HG03060 (cell line): ENCODE measurements around the gene VCX2.
"Not testable (repeated sequence)": the region's sequence is repeated elsewhere in the genome, so short reads cannot be mapped to it uniquely, and the experiment has no call there.

Source experiments
- ATAC-seq: cut with Tn5 transposase; IDR thresholded peaks from one replicate; pipeline ENCODE4 v1.9.1; 2021; ENCODE audit warnings: low read depth, moderate number of reproducible peaks; ENCODE audit not compliant: unreplicated experiment

VCX2 gene

DNA sequence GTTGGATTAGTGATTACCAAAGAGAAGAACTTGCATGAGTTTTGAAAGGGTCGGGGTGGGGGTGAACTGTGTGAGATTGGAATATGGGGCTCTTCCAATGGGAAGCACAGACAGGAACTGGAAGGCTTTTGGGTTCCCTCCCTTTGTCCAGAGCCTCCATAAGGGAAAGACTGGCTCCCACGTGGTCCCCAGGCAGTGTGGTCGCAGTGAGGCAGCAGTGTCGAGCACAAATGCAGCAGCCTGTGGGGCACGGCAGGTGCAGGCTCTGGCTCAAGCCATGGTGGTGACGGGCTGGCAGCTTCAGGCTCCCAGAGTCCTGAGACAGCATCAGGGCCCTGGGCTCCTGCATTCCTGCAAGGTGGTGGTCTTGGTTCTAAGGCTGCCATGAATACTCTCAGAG is 45.5 kb downstream of the VCX2 start:
- no peak for ATAC-seq

DNA sequence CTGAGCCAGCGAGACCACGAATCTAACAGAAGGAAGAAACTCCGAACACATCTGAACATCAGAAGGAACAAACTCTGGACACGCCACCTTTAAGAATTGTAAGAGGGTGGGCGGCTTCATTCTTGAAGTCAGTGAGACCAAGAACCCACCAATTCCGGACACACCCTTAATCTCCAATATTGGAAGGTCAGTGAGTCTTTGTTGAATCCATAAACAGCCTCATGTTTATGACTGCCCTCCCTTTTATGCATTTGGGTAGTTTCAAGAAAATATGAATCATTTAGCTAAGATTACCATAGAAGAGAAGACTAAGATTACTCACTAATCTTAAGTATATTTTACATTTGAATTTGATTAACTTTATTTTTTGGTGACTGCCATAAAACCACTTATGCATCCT is 48.5 kb downstream of the VCX2 start:
- ATAC-seq, result no peak

DNA sequence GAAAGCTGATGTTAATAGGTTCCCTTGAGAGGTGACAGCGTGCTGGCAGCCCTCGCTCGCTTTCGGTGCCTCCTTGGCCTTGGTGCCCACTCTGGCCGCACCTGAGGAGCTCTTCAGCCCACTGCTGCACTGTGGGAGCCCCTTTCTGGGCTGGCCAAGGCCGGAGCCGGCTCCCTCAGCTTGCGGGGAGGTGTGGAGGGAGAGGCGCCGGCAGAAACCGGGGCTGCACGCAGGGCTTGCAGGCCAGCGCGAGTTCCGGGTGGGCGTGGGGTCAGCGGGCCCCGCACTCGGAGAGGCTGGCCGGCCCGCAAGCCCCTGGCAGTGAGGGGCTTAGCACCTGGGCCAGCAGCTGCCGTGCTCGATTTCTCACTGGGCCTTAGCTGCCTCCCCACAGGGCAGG is 49.7 kb downstream of the VCX2 start:
- not testable (repeated sequence) for ATAC-seq
